GM18499 (cell line): ENCODE measurements around the gene ATP6V0B.

Source experiments
- ATAC-seq: cut with Tn5 transposase; IDR thresholded peaks from one replicate; pipeline ENCODE4 v1.9.1; 2021; ENCODE audit warnings: moderate number of reproducible peaks; ENCODE audit not compliant: insufficient read depth, unreplicated experiment

Gene ATP6V0B

GRCh38 chr1:43982241-43982640 is 7.5 kb downstream of the ATP6V0B start:
- ATAC-seq: no peak

GRCh38 chr1:43982808-43983207 is 8.0 kb downstream of the ATP6V0B start:
- ATAC-seq: no peak

- ATAC-seq: no peak
Measured at GRCh38 chr1:43983253-43983899, 8.6 kb downstream of the ATP6V0B start.

- ATAC-seq: no peak
Measured at GRCh38 chr1:43984855-43985254, 10.1 kb downstream of the ATP6V0B start.

- no peak for ATAC-seq
Measured at GRCh38 chr1:43985984-43986595, 11.3 kb downstream of the ATP6V0B start.

- ATAC-seq: no peak
Measured at GRCh38 chr1:43986712-43987111, 12.0 kb downstream of the ATP6V0B start.

GRCh38 chr1:43987159-43987902 is 12.6 kb downstream of the ATP6V0B start:
- no peak for ATAC-seq

- ATAC-seq: no peak
Measured at GRCh38 chr1:43990271-43991199, 15.8 kb downstream of the ATP6V0B start.

- no peak for ATAC-seq
Measured at GRCh38 chr1:43991200-43991475, 16.4 kb downstream of the ATP6V0B start.

GRCh38 chr1:43991476-43992231 is 16.9 kb downstream of the ATP6V0B start, which contains the start of gene CCDC24:
Gene CCDC24, plus strand, starts transcription at chr1:43991599. Its CDS starts 280 bp downstream, at chr1:43991879.
- ATAC-seq: no peak

GRCh38 chr1:43992232-43992995 is 17.7 kb downstream of the ATP6V0B start:
- ATAC-seq: no peak

- no peak for ATAC-seq
Measured at GRCh38 chr1:43993206-43993914, 18.6 kb downstream of the ATP6V0B start.

GRCh38 chr1:43994071-43994470 is 19.3 kb downstream of the ATP6V0B start:
- ATAC-seq: no peak

- no peak for ATAC-seq
Measured at GRCh38 chr1:43994794-43995790, 20.3 kb downstream of the ATP6V0B start.

GRCh38 chr1:43995984-43996732 is 21.4 kb downstream of the ATP6V0B start:
- ATAC-seq: no peak

- ATAC-seq: no peak
Measured at GRCh38 chr1:43996733-43997115, 22.0 kb downstream of the ATP6V0B start.
